PC-3 (cell line): ENCODE data around the gene CTCFL. TPM values are rescaled to one million over a fixed set of nuclear protein-coding genes. Genes with fewer than 3 reads are reported as not detected.

Experiments used
- ATAC-seq: fragments of 200-7000 bp; cut with Tn5 transposase; 2 replicates; pipeline ENCODE4 v1.9.1; 2020; ENCODE audit warnings: mild to moderate bottlenecking, moderate library complexity
- BruUV-seq: library from RNA; stranded (reverse); fragments of 400-500 nt; replicated peaks from 2 replicates; lab custom pipeline; 2021; lab: Mats Ljungman, UMichigan
- CTCF ChIA-PET: fragments of 300-600 bp; sonication (Branson Sonifier 250); formaldehyde crosslinking; loops from one replicate; lab custom pipeline; 2022; ENCODE audit warnings: antibody characterized with exemption; lab: Charles Lee
- POLR2A ChIA-PET: fragments of 300-600 bp; sonication (Branson Sonifier 250); formaldehyde crosslinking; loops from one replicate; lab custom pipeline; 2022; ENCODE audit warnings: antibody characterized with exemption; ENCODE audit not compliant: unreplicated experiment; lab: Charles Lee
- DNase-seq: peaks from one replicate; pipeline ENCODE4 v3.0.0-alpha.2; 2015
- H2AFZ ChIP-seq: fragments of 300-600 bp; sonication (generic); 2 replicates; pipeline ENCODE4 v1.6.0; 2016; ENCODE audit warnings: antibody characterized with exemption, low read length
- H3F3A ChIP-seq: fragments of 300-600 bp; sonication (generic); one replicate; pipeline ENCODE4 v1.6.0; 2017; ENCODE audit warnings: antibody characterized with exemption, low read length, control low read depth, mild to moderate bottlenecking; ENCODE audit not compliant: unreplicated experiment
- H3K27ac ChIP-seq: fragments of 300-600 bp; sonication (generic); 2 replicates; pipeline ENCODE4 v1.5.1; 2016; ENCODE audit warnings: mild to moderate bottlenecking, low read length
- H3K27me3 ChIP-seq: fragments of 300-600 bp; sonication (generic); 2 replicates; pipeline ENCODE4 v1.6.1; 2016; ENCODE audit warnings: low read length, mixed read lengths
- H3K36me3 ChIP-seq: fragments of 300-600 bp; sonication (generic); 2 replicates; pipeline ENCODE4 v1.6.1; 2016; ENCODE audit warnings: low read depth, mixed run types, low read length, mixed read lengths
- H3K4me1 ChIP-seq: fragments of 300-600 bp; sonication (generic); 2 replicates; pipeline ENCODE4 v1.5.1; 2016; ENCODE audit warnings: low read length; ENCODE audit not compliant: insufficient read depth
- H3K4me2 ChIP-seq: fragments of 300-600 bp; sonication (generic); 2 replicates; pipeline ENCODE4 v1.6.0; 2016; ENCODE audit warnings: low read length
- H3K4me3 ChIP-seq: fragments of 300-600 bp; sonication (generic); 2 replicates; pipeline ENCODE4 v1.5.1; 2016; ENCODE audit warnings: mild to moderate bottlenecking, low read length, mixed read lengths
- H3K79me2 ChIP-seq: fragments of 300-600 bp; sonication (generic); 2 replicates; pipeline ENCODE4 v1.6.1; 2017; ENCODE audit warnings: low read length, mixed read lengths
- H3K9ac ChIP-seq: fragments of 300-600 bp; sonication (generic); 2 replicates; pipeline ENCODE4 v1.6.0; 2016; ENCODE audit warnings: mild to moderate bottlenecking, low read length
- H3K9me2 ChIP-seq: fragments of 300-600 bp; sonication (generic); replicated peaks from 2 replicates; pipeline ENCODE4 v1.6.1; 2016; ENCODE audit warnings: mixed run types, low read length, mixed read lengths
- H3K9me3 ChIP-seq: fragments of 300-600 bp; sonication (generic); 2 replicates; pipeline ENCODE4 v1.6.1; 2016; ENCODE audit warnings: low read length, mixed read lengths
- H4K20me1 ChIP-seq: fragments of 300-600 bp; sonication (generic); 2 replicates; pipeline ENCODE4 v1.6.1; 2016; ENCODE audit warnings: low read length, mixed read lengths
- CTCF ChIP-seq: fragments of 300-600 bp; sonication (generic); conservative IDR thresholded peaks from 2 replicates; pipeline ENCODE4 v1.5.1; 2017; ENCODE audit warnings: antibody characterized with exemption, low read depth, mild to moderate bottlenecking, low read length
- EZH2 ChIP-seq: fragments of 300-600 bp; sonication (generic); IDR thresholded peaks from one replicate; pipeline ENCODE4 v1.6.1; 2017; ENCODE audit warnings: antibody characterized with exemption, mild to moderate bottlenecking, low read length; ENCODE audit not compliant: unreplicated experiment
- EZH2phosphoT487 ChIP-seq: fragments of 300-600 bp; sonication (generic); IDR thresholded peaks from 2 replicates; pipeline ENCODE4 v1.6.1; 2018; ENCODE audit warnings: mild to moderate bottlenecking, antibody characterized with exemption, low read length, borderline replicate concordance
- intact Hi-C: fragments of 100-400 bp; cut with micrococcal nuclease; formaldehyde crosslinking; loops from 2 replicates; pipeline ENCODE4 v1.9.0; 2023
- total RNA-seq: library from RNA; depleted of rRNA; stranded (reverse); fragments of >200 nt; gene quantifications from 2 replicates; pipeline ENCODE4 v1.2.3, GENCODE V29; 2014

Gene CTCFL
- total RNA-seq, 1 experiment from 2014 or later, result not detected

- Histone ChIP-seq H4K20me1 (no peaks in the 10 kb centered on the region), H3K36me3 (no peaks in the 10 kb centered on the region), H3K9ac (no peak overlapping the region), H3F3A (no peaks in the 10 kb centered on the region), H3K9me3 (no peaks in the 10 kb centered on the region), H3K27me3 (peaks cover 90% of the 10 kb centered on the region), H3K79me2 (no peaks in the 10 kb centered on the region), H3K27ac (no peak overlapping the region), H2AFZ (no peak overlapping the region), H3K4me2 (no peak overlapping the region), H3K4me3 (no peak overlapping the region), H3K4me1 (no peaks in the 10 kb centered on the region), H3K9me2 (no peaks in the 10 kb centered on the region)
- DNase-seq (no peak), ATAC-seq (no peak)
- no TSS peak for BruUV-seq
- TF ChIP-seq EZH2phosphoT487 (no peak), EZH2 (no peak), CTCF (no peak)
- POLR2A ChIA-PET, result no interaction called here
- intact Hi-C loops, result no loop called here
- CTCF ChIA-PET, result no interaction called here
Observed at GRCh38 chr20:57567471-57568079, 42.6 kb upstream of the CTCFL start.

- no peaks in the 10 kb centered on the region for H3K4me1 ChIP-seq
- H3K27me3 ChIP-seq, result peaks cover 91% of the 10 kb centered on the region
- no peaks in the 10 kb centered on the region for H3K79me2 ChIP-seq
- no peak for ATAC-seq
- no peak overlapping the region for H3K27ac ChIP-seq
- intact Hi-C loops, result no loop called here
- H2AFZ ChIP-seq, result no peak overlapping the region
- no peak overlapping the region for H3K4me2 ChIP-seq
- H3K4me3 ChIP-seq, result no peak overlapping the region
- no peaks in the 10 kb centered on the region for H3F3A ChIP-seq
- no peaks in the 10 kb centered on the region for H4K20me1 ChIP-seq
- no peaks in the 10 kb centered on the region for H3K9me2 ChIP-seq
- H3K36me3 ChIP-seq, result no peaks in the 10 kb centered on the region
- CTCF ChIA-PET, result no interaction called here
- H3K9me3 ChIP-seq, result no peaks in the 10 kb centered on the region
- TF ChIP-seq EZH2phosphoT487 (no peak), EZH2 (no peak), CTCF (no peak)
- no peak overlapping the region for H3K9ac ChIP-seq
- DNase-seq, result no peak
- POLR2A ChIA-PET, result no interaction called here
- BruUV-seq, result no TSS peak
Observed at GRCh38 chr20:57566803-57567459, 42.0 kb upstream of the CTCFL start.

GRCh38 chr20:57566399-57566798 lies 41.5 kb upstream of the CTCFL start:
- no peak overlapping the region for H3K4me3 ChIP-seq
- peaks cover 94% of the 10 kb centered on the region for H3K27me3 ChIP-seq
- no peaks in the 10 kb centered on the region for H3K9me2 ChIP-seq
- ChIA-PET CTCF (no interaction called here), POLR2A (no interaction called here)
- TF ChIP-seq EZH2phosphoT487 (no peak), CTCF (no peak; the same call in 1 of the 2 replicates), EZH2 (no peak)
- H2AFZ ChIP-seq, result no peak overlapping the region
- DNase-seq (no peak), ATAC-seq (no peak)
- no peak overlapping the region for H3K27ac ChIP-seq
- H3K9ac ChIP-seq, result no peak overlapping the region
- no TSS peak for BruUV-seq
- no peaks in the 10 kb centered on the region for H3K36me3 ChIP-seq
- no peaks in the 10 kb centered on the region for H3K4me1 ChIP-seq
- H3K79me2 ChIP-seq, result no peaks in the 10 kb centered on the region
- H3K4me2 ChIP-seq, result no peak overlapping the region
- intact Hi-C loops, result no loop called here
- no peaks in the 10 kb centered on the region for H3K9me3 ChIP-seq
- no peaks in the 10 kb centered on the region for H3F3A ChIP-seq
- H4K20me1 ChIP-seq, result no peaks in the 10 kb centered on the region
